ENCODE data around the gene IFFO2.

DNA sequence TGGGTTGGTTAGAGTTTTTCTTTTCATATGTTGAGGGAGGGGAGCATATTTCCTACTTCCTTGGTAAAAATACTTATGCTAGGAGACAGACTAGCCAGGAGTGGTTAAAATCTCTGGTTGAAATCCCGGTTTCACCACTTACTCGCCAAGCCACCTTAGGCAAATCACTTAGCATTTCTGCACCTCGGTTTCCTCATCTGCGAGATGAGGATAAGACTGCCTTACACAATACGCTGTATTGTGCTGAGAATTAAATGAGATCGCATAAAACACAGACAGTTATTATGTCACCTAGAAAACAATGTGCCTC lies 1.4 kb downstream of the IFFO2 start:
- no peak for TF ChIP-seq EZH2 (IDR thresholded peaks at IDR 0.05; ENCODE audit: borderline replicate concordance, low read length)
- TF ChIP-seq, protein P1, sequence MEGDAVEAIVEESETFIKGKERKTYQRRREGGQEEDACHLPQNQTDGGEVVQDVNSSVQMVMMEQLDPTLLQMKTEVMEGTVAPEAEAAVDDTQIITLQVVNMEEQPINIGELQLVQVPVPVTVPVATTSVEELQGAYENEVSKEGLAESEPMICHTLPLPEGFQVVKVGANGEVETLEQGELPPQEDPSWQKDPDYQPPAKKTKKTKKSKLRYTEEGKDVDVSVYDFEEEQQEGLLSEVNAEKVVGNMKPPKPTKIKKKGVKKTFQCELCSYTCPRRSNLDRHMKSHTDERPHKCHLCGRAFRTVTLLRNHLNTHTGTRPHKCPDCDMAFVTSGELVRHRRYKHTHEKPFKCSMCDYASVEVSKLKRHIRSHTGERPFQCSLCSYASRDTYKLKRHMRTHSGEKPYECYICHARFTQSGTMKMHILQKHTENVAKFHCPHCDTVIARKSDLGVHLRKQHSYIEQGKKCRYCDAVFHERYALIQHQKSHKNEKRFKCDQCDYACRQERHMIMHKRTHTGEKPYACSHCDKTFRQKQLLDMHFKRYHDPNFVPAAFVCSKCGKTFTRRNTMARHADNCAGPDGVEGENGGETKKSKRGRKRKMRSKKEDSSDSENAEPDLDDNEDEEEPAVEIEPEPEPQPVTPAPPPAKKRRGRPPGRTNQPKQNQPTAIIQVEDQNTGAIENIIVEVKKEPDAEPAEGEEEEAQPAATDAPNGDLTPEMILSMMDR (IDR thresholded peaks at IDR 0.05; ENCODE audit: low read length), result no peak

Data from OCI-LY1 (cell line).